ENCODE results near the gene DHX58.

- TF ChIP-seq, protein P1, sequence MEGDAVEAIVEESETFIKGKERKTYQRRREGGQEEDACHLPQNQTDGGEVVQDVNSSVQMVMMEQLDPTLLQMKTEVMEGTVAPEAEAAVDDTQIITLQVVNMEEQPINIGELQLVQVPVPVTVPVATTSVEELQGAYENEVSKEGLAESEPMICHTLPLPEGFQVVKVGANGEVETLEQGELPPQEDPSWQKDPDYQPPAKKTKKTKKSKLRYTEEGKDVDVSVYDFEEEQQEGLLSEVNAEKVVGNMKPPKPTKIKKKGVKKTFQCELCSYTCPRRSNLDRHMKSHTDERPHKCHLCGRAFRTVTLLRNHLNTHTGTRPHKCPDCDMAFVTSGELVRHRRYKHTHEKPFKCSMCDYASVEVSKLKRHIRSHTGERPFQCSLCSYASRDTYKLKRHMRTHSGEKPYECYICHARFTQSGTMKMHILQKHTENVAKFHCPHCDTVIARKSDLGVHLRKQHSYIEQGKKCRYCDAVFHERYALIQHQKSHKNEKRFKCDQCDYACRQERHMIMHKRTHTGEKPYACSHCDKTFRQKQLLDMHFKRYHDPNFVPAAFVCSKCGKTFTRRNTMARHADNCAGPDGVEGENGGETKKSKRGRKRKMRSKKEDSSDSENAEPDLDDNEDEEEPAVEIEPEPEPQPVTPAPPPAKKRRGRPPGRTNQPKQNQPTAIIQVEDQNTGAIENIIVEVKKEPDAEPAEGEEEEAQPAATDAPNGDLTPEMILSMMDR (IDR thresholded peaks at IDR 0.05): no peak
- no peak for TF ChIP-seq EZH2 (IDR thresholded peaks at IDR 0.05; ENCODE audit: borderline replicate concordance, insufficient read depth, low read depth, low read length, poor library complexity, severe bottlenecking)
Observed at GRCh38 chr17:42076797-42077559, 35.5 kb downstream of the DHX58 start.
